Heart right ventricle (tissue), 16 donors: ENCODE results near the gene GP2. TPM values are rescaled to one million over a fixed set of nuclear protein-coding genes. Genes with fewer than 3 reads are reported as not detected.

Experiments
- ATAC-seq, 8 donors: fragments of 200-7000 bp; cut with Tn5 transposase; one replicate each; pipeline ENCODE4 v1.9.1; 2020; ENCODE audit warnings: mild to moderate bottlenecking in 8 of 8, moderate library complexity in 8 of 8, moderate number of reproducible peaks in 1 of 8
- DNase-seq, 2 donors: peaks; one replicate each; pipeline ENCODE4 v3.0.0-alpha.2; 2020
- H3K27ac ChIP-seq, 10 donors: fragments of 200-600 bp; sonication (generic) in 2 of 10; one replicate each; pipeline versions ENCODE4 v1.5.0 to v1.8.0; 2020 to 2022; ENCODE audit warnings: mild to moderate bottlenecking in 3 of 10
- H3K27me3 ChIP-seq, 7 donors: fragments of 200-600 bp; one replicate each; pipeline ENCODE4 v1.8.0; 2021 to 2022; ENCODE audit warnings: mild to moderate bottlenecking in 2 of 7
- H3K36me3 ChIP-seq, 9 donors: fragments of 200-600 bp; sonication (generic) in 1 of 9; one replicate each; pipeline versions ENCODE4 v1.5.0 to v1.8.0; 2020 to 2022; ENCODE audit warnings: mild to moderate bottlenecking in 2 of 9
- H3K4me1 ChIP-seq, 9 donors: fragments of 200-600 bp; sonication (generic) in 1 of 9; one replicate each; pipeline versions ENCODE4 v1.5.0 to v1.8.0; 2020 to 2022; ENCODE audit warnings: mild to moderate bottlenecking in 4 of 9
- H3K4me3 ChIP-seq, 10 donors: fragments of 200-600 bp; sonication (generic) in 2 of 10; one replicate each; pipeline versions ENCODE4 v1.5.0 to v1.8.0; 2020 to 2022; ENCODE audit warnings: mild to moderate bottlenecking in 7 of 10, moderate library complexity in 2 of 10
- H3K9me3 ChIP-seq, 11 donors: fragments of 200-600 bp in 10 of 11; sonication (generic) in 2 of 11; one replicate each; pipeline versions ENCODE4 v1.5.0 to v1.8.0; 2013 to 2022; ENCODE audit warnings: mild to moderate bottlenecking in 2 of 11, control low read depth in 1 of 11, moderate library complexity in 1 of 11
- WGBS, 2 donors: extraction: QIAGEN DNeasy Blood & Tissue Kit; methylation state at CpG; one replicate each; pipeline ENCODE4 v1.1.7; 2013; ENCODE audit warnings: inconsistent platforms in 1 of 2; 5-methylcytosine and 5-hydroxymethylcytosine counted together
- intact Hi-C, 10 donors: fragments of 100-400 bp; cut with DNase I; formaldehyde crosslinking; loops; one replicate each; pipeline versions ENCODE4 v1.11.1 to v1.14.2; 2022
- polyA plus RNA-seq, 2 donors: library from polyadenylated mRNA; stranded (reverse); fragments of 200-250 nt; gene quantifications; one replicate each; pipeline ENCODE4 v1.2.3, GENCODE V29; 2013
- total RNA-seq, 10 donors: library from RNA; stranded (reverse); fragmentation: NEBNext Ultra II Directional in 3 of 10; extraction: Animal tissue kit (Norgen Biotek cat#: 25700) in 3 of 10; gene quantifications; one replicate each; pipeline versions ENCODE4 v1.2.1 to v1.2.4, GENCODE V29; 2021 to 2023
- TF ChIP-seq, protein P1 (sequence below), 9 donors: fragments of 200-600 bp; sonication (generic) in 2 of 9; IDR thresholded peaks; one replicate each; pipeline versions ENCODE4 v1.5.0 to v1.8.0; 2021 to 2022; ENCODE audit warnings: antibody characterized with exemption in 9 of 9, mild to moderate bottlenecking in 5 of 9, moderate library complexity in 1 of 9
- donor health status: Arrhythmogenic right ventricular cardiomyopathy.
- donor health status: ischemic (EF 13 %, LVEDD 7.1; RV severe dilation, severe dysfunction).
- donor health status: healthy with polysubstance abuse.
- donor health status: DM: no; HTN: yes; CAD: no.
- donor health status: DM: no; HTN: no; CAD: no.
- donor health status: ischemic (EF 25% LVEDD 6.9; RV normal size, moderate dysfunction).
- donor health status: ischemic (EF 25% LVEDD 5.7; RV mildly dilated, moderate dysfunction).
- donor health status: healthy.
- donor health status: DM: yes; HTN: yes; CAD: no.
- donor health status: Ischemic cardiomyopathy.
- donor health status: ischemic (EF 35%, LVEDD 5.7; RV mildly dilated, moderate dysfunction).
- donor health status: nonischemic (EF 11% LVEDD 7.7; RV severe dilation, severe dysfunction).
- donor health status: DM: yes; HTN: yes; CAD: no.
- donor health status: PGD.
- donor health status: ischemic (EF 29% LVEDD 5.4; RV normal size, mild dysfunction).
- donor health status: nonischemic (EF 23%, LVEDD 6.1; RV moderate dilation, normal function).

The GP2 gene
- total and polyA plus RNA-seq, 12 donors = 0.54 to 3.8 (median 2.6) TPM; not detected in 4

DNA sequence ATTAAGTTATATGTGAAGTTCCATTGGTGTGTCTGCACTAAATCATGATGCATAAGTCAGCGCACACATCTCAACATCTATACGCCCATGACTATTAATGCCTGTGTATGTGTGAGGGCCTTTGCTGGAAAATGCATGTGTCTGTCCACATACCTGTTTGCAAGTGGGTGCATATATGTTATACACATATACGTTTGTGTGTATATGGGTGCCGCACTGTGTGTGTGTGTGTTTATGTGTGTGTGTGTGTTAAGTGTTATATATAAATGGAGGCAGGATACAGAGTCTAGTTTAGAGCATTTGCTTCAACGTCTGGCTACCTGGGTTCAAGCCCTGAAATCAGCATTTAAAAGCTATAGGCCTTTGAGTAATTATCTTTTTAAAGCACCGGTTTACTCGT is 19.5 kb downstream of the GP2 start:
- WGBS, 2 donors = 81 to 89% methylated on average over 7 of the region's 7 CpGs
- Histone ChIP-seq H3K4me3 (no peak overlapping the region), H3K27ac (no peak overlapping the region), H3K36me3 (no peaks in the 10 kb centered on the region), H3K9me3 (peaks cover 0 to 5% (median 0%) of the 10 kb centered on the region in 11 donors), H3K27me3 (peaks cover 0 to 22% (median 11%) of the 10 kb centered on the region in 7 donors), H3K4me1 (no peaks in the 10 kb centered on the region)
- intact Hi-C loops = no loop called here
- TF ChIP-seq, protein P1, sequence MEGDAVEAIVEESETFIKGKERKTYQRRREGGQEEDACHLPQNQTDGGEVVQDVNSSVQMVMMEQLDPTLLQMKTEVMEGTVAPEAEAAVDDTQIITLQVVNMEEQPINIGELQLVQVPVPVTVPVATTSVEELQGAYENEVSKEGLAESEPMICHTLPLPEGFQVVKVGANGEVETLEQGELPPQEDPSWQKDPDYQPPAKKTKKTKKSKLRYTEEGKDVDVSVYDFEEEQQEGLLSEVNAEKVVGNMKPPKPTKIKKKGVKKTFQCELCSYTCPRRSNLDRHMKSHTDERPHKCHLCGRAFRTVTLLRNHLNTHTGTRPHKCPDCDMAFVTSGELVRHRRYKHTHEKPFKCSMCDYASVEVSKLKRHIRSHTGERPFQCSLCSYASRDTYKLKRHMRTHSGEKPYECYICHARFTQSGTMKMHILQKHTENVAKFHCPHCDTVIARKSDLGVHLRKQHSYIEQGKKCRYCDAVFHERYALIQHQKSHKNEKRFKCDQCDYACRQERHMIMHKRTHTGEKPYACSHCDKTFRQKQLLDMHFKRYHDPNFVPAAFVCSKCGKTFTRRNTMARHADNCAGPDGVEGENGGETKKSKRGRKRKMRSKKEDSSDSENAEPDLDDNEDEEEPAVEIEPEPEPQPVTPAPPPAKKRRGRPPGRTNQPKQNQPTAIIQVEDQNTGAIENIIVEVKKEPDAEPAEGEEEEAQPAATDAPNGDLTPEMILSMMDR (IDR thresholded peaks at IDR 0.05) = no peak
- DNase-seq (no peak), ATAC-seq (no peak)

DNA sequence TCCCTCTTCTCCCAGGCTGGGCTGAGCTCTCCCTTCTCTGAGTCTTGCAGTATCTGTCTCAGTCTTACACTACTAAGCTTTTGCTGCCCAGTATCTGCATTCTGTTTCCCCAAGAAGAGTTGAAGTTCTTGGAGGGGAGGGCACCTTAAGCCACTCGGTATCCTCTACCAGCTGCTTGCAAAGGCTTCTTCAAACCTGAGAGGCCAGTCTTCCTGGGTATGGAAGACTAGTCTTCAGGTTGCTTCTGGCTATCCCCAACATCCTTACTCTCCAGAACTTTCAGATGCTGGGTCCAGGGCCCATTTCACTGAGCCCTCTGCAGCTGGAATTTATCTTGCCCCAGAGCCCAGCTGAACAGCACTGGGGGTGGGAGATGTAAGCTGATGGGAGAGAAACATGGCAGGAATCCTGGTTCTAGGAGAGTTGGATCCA is 20.1 kb downstream of the GP2 start:
- intact Hi-C loops = no loop called here
- no peak overlapping the region for H3K27ac ChIP-seq
- peaks cover 0 to 5% (median 0%) of the 10 kb centered on the region in 11 donors for H3K9me3 ChIP-seq
- ATAC-seq = no peak
- no peaks in the 10 kb centered on the region for H3K36me3 ChIP-seq
- 46 to 83% methylated on average over 1 of the region's 1 CpG for WGBS, 2 donors
- H3K4me1 ChIP-seq = no peaks in the 10 kb centered on the region
- H3K27me3 ChIP-seq = peaks cover 0 to 18% (median 11%) of the 10 kb centered on the region in 7 donors
- no peak overlapping the region for H3K4me3 ChIP-seq
- DNase-seq = no peak
- TF ChIP-seq, protein P1 (IDR thresholded peaks at IDR 0.05) = no peak

DNA sequence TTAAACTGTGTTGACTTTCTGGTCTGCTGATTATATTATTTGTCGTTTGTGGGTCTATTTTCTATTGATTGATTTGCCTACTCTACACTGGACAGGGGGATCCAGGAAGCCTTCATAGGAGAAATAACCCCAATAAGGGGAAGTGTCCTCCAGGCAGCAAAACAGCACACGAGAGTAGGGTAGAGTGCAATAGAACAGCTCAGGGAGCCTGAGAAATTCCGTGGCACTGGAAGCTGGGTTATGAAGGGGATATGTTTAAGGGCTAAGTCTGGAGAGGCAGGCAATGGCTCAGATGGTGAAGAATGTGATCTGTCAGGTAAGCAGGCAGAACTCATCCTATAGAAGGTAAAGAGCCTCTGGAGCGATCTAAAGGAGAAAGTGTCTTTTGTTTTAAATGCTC is 20.9 kb downstream of the GP2 start:
- 54 to 63% methylated on average over 4 of the region's 4 CpGs for WGBS, 2 donors
- ATAC-seq = no peak
- intact Hi-C loops = no loop called here
- Histone ChIP-seq H3K36me3 (no peaks in the 10 kb centered on the region), H3K4me1 (no peaks in the 10 kb centered on the region), H3K27ac (no peak overlapping the region), H3K27me3 (peaks cover 0 to 20% (median 11%) of the 10 kb centered on the region in 7 donors), H3K4me3 (no peak overlapping the region), H3K9me3 (peaks cover 0 to 2% (median 0%) of the 10 kb centered on the region in 11 donors)
- DNase-seq = no peak
- TF ChIP-seq, protein P1 (IDR thresholded peaks at IDR 0.05) = no peak

DNA sequence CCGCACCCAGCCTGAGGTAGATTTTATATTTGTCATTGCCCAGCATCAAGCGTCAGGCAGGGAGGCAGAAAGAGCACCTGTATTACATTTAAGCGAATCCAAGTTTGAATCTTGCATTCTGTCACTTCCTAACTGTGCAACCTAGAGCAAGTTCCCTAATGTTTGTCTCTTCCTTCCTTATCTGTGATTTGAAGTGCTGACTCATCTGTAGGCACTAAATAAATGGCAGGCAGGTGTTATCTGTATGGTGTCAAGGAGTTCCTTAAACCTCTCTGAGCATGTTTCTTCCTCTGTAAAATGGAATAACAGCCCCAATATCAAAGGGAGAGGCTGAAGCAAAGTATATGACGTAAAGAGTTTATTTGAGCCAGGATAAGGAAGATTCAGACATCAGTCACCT is 24.3 kb downstream of the GP2 start:
- ATAC-seq = no peak
- Histone ChIP-seq H3K27me3 (peaks cover 0 to 47% (median 19%) of the 10 kb centered on the region in 7 donors), H3K4me3 (no peak overlapping the region), H3K36me3 (no peaks in the 10 kb centered on the region), H3K4me1 (no peaks in the 10 kb centered on the region), H3K9me3 (no peaks in the 10 kb centered on the region), H3K27ac (no peak overlapping the region)
- TF ChIP-seq, protein P1 (IDR thresholded peaks at IDR 0.05) = no peak
- 58 to 59% methylated on average over 4 of the region's 4 CpGs for WGBS, 2 donors
- DNase-seq = no peak
- intact Hi-C loops = loop anchor here in 6 of 10 donors (5.0 kb wide), 3 partner anchors 391 to 401 kb away; no protein-coding TSS in a partner anchor
